Activated CD4-positive, alpha-beta memory T cell treated with anti-CD3 and anti-CD28 coated beads for 36 hours (primary cell): ENCODE results near the gene FBN2. TPM values are rescaled to one million over a fixed set of nuclear protein-coding genes. Genes with fewer than 3 reads are reported as not detected.
"Not testable (repeated sequence)": the region's sequence is repeated elsewhere in the genome, so short reads cannot be mapped to it uniquely, and the experiment has no call there.

ENCODE experiments used
- CTCF ChIA-PET: fragments of 350-600 bp; sonication (Branson Sonifier 250); formaldehyde crosslinking; loops from one replicate; lab custom pipeline; 2021; ENCODE audit warnings: antibody characterized with exemption, inconsistent platforms; lab: Charles Lee
- POLR2A ChIA-PET: fragments of 350-600 bp; sonication (Branson Sonifier 250); formaldehyde crosslinking; loops from one replicate; lab custom pipeline; 2021; ENCODE audit warnings: antibody characterized with exemption; lab: Charles Lee
- DNase-seq: peaks from one replicate; pipeline ENCODE4 v3.0.0-alpha.2; 2020
- H3K27ac Mint-ChIP-seq: one replicate; pipeline ENCODE4 v1.8.0; 2021; ENCODE audit warnings: mixed read lengths
- H3K27me3 Mint-ChIP-seq: one replicate; pipeline ENCODE4 v1.8.0; 2021; ENCODE audit warnings: mixed read lengths
- H3K36me3 Mint-ChIP-seq: one replicate; pipeline ENCODE4 v1.8.0; 2021; ENCODE audit warnings: mixed read lengths
- H3K4me1 Mint-ChIP-seq: one replicate; pipeline ENCODE4 v1.8.0; 2021; ENCODE audit warnings: low read depth, mixed read lengths
- H3K4me3 Mint-ChIP-seq: one replicate; pipeline ENCODE4 v1.8.0; 2021; ENCODE audit warnings: mild to moderate bottlenecking, mixed read lengths
- H3K9me3 Mint-ChIP-seq: one replicate; pipeline ENCODE4 v1.8.0; 2021; ENCODE audit warnings: mixed read lengths
- intact Hi-C: fragments of 100-400 bp; cut with micrococcal nuclease; formaldehyde crosslinking; loops from one replicate; pipeline ENCODE4 v1.15.1; 2023
- total RNA-seq, 2 experiments: library from RNA; stranded (reverse); gene quantifications; one replicate each; pipeline ENCODE4 v1.2.3, GENCODE V29; 2021

FBN2 gene
- total RNA-seq, 2 experiments from 2014 or later = not detected

DNA sequence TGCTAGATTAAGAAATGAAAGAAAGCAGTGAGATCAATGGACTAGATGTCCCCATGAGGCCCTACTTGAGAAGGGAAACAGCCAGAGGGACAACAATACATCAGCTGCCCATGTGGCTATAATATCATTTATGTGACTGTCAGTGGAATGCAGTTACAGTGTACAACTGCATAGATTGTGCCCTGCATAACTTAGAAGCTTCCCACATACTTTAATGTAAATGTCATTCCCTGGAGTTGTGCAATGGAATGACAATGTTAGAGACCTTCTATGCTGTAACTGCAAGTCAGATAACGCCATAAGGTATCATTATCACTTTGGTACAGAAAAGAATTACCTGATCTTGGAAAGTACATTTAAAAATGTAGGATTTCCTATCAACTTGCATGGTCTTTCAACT lies 67.4 kb downstream of the FBN2 start:
- intact Hi-C loops = no loop called here
- no peaks in the 10 kb centered on the region for H3K27me3 Mint-ChIP-seq

DNA sequence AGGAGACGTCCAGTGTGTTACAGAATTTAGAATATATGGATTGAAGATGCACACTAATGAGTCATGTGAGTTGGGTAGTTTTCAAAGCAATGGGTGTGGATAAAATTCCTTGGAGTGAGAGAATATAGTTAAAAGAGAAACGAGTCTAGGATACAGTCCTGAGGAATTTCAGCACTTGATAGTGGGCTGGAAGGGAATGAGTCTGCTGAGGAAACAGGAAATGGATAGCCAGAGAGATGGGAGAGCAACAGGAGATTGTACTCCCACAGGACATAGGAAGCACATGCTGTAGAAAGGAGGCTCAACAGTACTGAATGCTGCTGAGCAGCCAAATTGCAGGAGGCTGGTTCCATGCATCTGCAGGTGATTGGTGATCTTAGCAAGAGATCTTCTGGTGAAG lies 68.1 kb downstream of the FBN2 start:
- CTCF ChIA-PET = no interaction called here

More for the DNA sequence above, 67.4 kb downstream of the FBN2 start:
- POLR2A ChIA-PET = no interaction called here
- Mint-ChIP-seq H3K36me3 (no peaks in the 10 kb centered on the region), H3K4me1 (no peaks in the 10 kb centered on the region), H3K9me3 (no peaks in the 10 kb centered on the region), H3K27ac (no peak overlapping the region), H3K4me3 (no peak overlapping the region)
- CTCF ChIA-PET = no interaction called here
- DNase-seq = no peak

DNA sequence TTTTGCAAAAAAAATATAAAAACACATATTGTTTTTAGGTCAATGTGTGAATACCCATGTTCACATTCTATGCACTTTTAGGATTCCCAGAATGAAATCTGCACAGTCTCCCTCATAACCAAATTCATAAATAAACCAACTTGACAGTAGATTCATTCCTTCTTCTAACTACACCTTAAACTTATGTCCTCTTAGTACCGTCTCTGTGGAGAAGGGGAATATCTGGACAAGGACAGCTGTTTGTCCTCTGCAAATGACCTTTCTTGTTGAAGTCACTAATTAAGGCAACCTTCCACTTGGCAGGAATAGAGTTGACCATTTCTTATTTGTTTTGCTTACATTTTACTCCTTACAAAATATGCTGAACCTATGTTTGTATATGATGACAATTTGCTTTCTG lies 71.1 kb downstream of the FBN2 start:
- intact Hi-C loops = no loop called here
- no peaks in the 10 kb centered on the region for H3K9me3 Mint-ChIP-seq
- no peaks in the 10 kb centered on the region for H3K27me3 Mint-ChIP-seq
- H3K4me3 Mint-ChIP-seq = no peak overlapping the region
- no peaks in the 10 kb centered on the region for H3K36me3 Mint-ChIP-seq
- DNase-seq = no peak
- ChIA-PET CTCF (no interaction called here), POLR2A (no interaction called here)
- no peaks in the 10 kb centered on the region for H3K4me1 Mint-ChIP-seq
- no peak overlapping the region for H3K27ac Mint-ChIP-seq

More for the DNA sequence above, 68.1 kb downstream of the FBN2 start:
- Mint-ChIP-seq H3K4me1 (no peaks in the 10 kb centered on the region), H3K27ac (no peak overlapping the region), H3K4me3 (no peak overlapping the region), H3K27me3 (no peaks in the 10 kb centered on the region), H3K36me3 (no peaks in the 10 kb centered on the region), H3K9me3 (no peaks in the 10 kb centered on the region)
- POLR2A ChIA-PET = interaction anchor here (0.6 kb wide), 1 partner anchor 13 kb away, joined by 3 read pairs; no protein-coding TSS in a partner anchor
- no peak for DNase-seq
- intact Hi-C loops = no loop called here

DNA sequence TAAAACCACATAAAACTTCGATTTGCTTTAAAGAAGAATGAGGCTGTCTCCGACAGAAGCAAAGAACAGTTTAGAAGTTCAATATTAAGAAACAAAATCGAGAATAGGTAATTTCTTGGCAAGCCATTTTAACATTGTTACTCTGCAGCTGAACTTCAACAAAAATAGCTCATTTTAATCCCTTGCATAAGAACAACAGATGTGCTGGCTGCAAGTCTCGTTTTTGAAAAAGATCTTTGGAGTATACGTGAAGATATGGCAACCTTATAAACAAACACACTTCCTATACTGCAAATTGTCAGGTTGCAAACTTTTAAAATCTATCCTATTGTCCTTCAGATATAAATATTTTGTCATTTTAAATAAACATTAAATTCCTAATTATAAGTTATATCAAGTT lies 71.5 kb downstream of the FBN2 start:
- no peak for DNase-seq
- H3K27me3 Mint-ChIP-seq = no peaks in the 10 kb centered on the region
- no peak overlapping the region for H3K4me3 Mint-ChIP-seq
- no peaks in the 10 kb centered on the region for H3K4me1 Mint-ChIP-seq
- H3K27ac Mint-ChIP-seq = no peak overlapping the region
- ChIA-PET POLR2A (no interaction called here), CTCF (no interaction called here)
- H3K9me3 Mint-ChIP-seq = no peaks in the 10 kb centered on the region
- no peaks in the 10 kb centered on the region for H3K36me3 Mint-ChIP-seq
- intact Hi-C loops = no loop called here

DNA sequence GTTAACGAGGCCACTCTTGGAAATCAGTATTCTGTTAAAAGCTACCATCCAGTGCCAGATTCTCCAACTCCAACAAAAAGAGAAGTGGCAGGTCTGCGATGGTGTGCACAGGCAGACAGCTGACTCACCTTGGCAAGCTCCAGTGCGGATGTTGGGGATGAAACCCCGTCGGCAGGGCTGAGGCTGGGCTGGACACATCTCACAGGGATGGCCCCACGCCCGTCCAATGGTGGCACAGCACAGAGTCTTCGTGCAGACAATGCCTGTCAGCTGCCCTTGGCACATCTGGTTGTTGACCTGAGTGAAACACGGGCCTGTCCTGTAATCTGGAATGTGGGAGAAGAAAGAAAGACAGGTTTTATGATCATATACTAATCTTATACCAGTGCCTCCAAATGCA lies 73.4 kb downstream of the FBN2 start:
- no peaks in the 10 kb centered on the region for H3K36me3 Mint-ChIP-seq
- no peak for DNase-seq
- no peak overlapping the region for H3K4me3 Mint-ChIP-seq
- no peaks in the 10 kb centered on the region for H3K4me1 Mint-ChIP-seq
- peaks cover 5% of the 10 kb centered on the region for H3K9me3 Mint-ChIP-seq
- POLR2A ChIA-PET = no interaction called here
- CTCF ChIA-PET = no interaction called here
- no peaks in the 10 kb centered on the region for H3K27me3 Mint-ChIP-seq
- intact Hi-C loops = no loop called here
- H3K27ac Mint-ChIP-seq = no peak overlapping the region

DNA sequence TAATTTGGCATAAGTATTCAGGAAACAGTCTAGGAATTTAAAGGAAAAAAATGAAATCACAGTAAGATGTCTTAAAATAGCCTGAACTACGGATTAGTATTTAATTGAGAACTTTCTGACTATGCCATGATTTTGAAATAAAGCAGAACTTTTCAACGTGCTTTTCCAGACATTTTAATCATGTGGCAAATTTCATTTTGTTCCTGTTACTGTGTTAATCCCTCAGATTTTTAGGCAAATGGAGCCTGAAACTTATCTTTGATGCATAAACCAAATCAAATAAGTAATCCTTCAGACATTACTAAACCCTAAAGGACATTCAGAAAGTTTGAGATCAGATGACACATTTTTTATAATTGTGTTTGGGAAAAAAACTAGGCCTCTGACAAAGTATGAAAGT lies 75.7 kb downstream of the FBN2 start:
- no peaks in the 10 kb centered on the region for H3K4me1 Mint-ChIP-seq
- DNase-seq = no peak
- no peak overlapping the region for H3K27ac Mint-ChIP-seq
- ChIA-PET POLR2A (no interaction called here), CTCF (no interaction called here)
- no peaks in the 10 kb centered on the region for H3K36me3 Mint-ChIP-seq
- peaks cover 12% of the 10 kb centered on the region for H3K9me3 Mint-ChIP-seq
- intact Hi-C loops = no loop called here
- no peaks in the 10 kb centered on the region for H3K27me3 Mint-ChIP-seq
- no peak overlapping the region for H3K4me3 Mint-ChIP-seq

DNA sequence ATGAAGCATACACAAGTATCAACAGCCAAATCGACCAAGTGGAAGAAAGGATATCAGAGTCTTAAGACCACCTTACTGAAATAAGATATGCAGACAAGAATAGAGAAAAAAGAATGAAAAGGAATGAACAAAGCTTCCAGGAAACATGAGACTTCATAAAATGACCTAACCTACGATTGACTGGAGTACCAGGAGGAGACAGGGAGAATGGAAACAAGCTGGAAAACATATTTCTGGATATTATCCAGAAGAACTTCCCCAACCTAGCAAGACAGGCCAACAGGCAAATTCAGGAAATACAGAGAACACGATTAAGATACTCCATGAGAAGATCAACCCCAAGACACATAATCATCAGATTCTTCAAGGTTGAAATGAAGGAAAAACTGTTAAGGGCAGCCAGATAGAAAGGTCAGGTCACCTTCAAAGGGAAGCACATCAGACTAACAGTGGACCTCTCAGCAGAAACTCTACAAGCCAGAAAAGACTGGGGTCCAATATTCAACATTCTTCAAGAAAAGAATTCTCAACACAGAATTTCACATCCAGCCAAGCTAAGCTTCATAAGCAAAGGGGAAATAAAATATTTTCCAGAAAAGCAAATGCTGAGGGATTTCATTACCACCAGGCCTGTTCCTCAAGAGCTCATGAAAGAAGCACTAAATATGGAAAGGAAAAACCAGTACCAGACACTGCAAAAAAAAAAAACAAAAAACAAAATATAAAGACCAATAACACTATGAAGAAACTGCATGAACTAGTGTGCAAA lies 80.7 kb downstream of the FBN2 start:
- H3K4me1 Mint-ChIP-seq, intact Hi-C loops, POLR2A ChIA-PET, H3K27me3 Mint-ChIP-seq, DNase-seq, H3K27ac Mint-ChIP-seq, H3K4me3 Mint-ChIP-seq, H3K36me3 Mint-ChIP-seq, CTCF ChIA-PET: not testable (repeated sequence)
- H3K9me3 Mint-ChIP-seq = peaks cover 12% of the 10 kb centered on the region

DNA sequence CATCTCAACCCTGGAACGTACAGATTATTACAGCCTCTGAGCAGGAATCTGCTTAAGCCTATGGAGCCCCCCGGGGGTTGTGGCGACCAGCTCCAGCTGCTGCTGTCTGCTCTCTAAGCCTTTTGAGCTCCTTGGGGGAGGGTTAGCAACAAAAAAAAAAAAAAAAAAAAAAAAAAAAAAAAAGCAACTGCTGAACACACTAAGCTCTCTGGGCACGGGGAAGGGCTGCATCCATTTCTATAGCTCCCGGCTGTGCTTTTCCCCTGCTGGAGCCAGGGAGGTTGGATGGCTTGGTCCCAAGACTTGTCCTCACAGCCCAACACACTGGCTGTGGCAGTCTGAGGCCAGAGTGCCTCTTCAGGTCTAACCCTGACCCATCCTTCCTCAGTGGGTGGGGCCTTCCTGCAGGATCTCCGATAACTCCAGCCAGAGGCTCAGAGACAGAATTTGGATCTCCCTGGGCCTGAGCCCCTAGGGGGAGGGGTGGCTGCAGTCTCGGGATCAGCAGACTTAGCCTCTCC lies 82.1 kb downstream of the FBN2 start:
- intact Hi-C loops = no loop called here
- Mint-ChIP-seq H3K27ac (no peak overlapping the region), H3K9me3 (peaks cover 12% of the 10 kb centered on the region), H3K27me3 (no peaks in the 10 kb centered on the region), H3K4me3 (no peak overlapping the region), H3K36me3 (no peaks in the 10 kb centered on the region), H3K4me1 (no peaks in the 10 kb centered on the region)
- CTCF ChIA-PET = no interaction called here
- POLR2A ChIA-PET = no interaction called here
- DNase-seq = no peak

DNA sequence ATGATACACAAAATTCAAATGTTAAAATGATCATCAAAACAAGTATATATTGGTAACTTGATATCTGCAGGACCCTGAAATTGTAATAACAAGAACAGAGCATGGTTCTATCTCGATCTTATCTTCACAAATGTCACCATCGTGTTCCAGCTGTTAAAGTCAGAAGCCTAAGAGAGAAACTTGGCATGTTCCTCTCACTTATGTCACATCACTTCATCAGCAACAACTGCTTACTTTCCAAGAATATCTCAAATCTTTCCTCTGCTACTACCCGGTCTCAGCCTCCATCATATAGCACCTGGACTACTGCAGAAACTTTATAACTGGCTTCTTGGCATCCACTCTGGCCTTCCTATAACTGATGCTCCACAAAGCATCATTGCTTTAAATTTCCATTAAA lies 84.9 kb downstream of the FBN2 start:
- intact Hi-C loops = no loop called here

DNA sequence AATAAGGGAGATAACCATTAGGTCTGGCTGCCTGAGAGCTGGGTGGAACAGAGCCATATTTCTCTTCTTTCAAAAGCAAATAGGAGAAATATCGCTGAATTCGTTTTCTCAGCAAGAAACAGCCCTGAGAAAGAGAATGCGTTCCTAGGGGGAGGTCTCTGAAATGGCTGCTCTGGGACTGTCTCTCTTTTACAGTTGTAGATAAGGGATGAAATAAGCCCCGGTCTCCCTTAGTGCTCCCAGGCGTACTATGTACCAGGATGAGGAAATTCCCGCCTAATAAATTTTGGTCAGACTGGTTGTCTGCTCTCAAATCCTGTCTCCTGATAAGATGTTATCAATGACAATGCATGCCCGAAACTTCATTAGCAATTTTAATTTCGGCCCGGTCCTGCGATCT lies 90.8 kb downstream of the FBN2 start:
- peaks cover 27% of the 10 kb centered on the region for H3K9me3 Mint-ChIP-seq

More for the DNA sequence above, 84.9 kb downstream of the FBN2 start:
- DNase-seq = no peak
- CTCF ChIA-PET = no interaction called here
- Mint-ChIP-seq H3K4me1 (no peaks in the 10 kb centered on the region), H3K36me3 (no peaks in the 10 kb centered on the region), H3K27ac (no peak overlapping the region), H3K9me3 (peaks cover 10% of the 10 kb centered on the region), H3K27me3 (no peaks in the 10 kb centered on the region), H3K4me3 (no peak overlapping the region)
- POLR2A ChIA-PET = no interaction called here

DNA sequence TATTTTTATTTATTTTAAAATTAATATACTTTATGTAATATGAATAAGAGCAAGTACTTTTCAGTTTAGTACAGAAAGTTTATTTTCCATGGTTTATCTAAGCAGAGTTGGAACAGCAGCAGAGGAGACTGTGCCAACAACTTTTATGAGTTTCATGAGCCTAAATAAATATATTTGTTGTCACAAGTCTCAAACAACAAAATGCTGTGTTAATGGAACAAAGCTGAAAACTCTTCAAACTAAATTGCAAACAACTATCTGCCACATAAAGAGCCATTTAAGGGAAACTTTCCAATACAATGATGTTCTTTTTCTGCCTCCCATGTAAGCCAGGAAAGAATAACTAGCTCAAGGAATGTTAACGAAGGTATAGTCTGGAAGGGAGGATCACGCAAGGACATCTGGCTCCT lies 96.1 kb downstream of the FBN2 start:
- POLR2A ChIA-PET = no interaction called here
- intact Hi-C loops = no loop called here
- no peaks in the 10 kb centered on the region for H3K36me3 Mint-ChIP-seq
- H3K27me3 Mint-ChIP-seq = no peaks in the 10 kb centered on the region
- H3K9me3 Mint-ChIP-seq = peaks cover 5% of the 10 kb centered on the region
- no peaks in the 10 kb centered on the region for H3K4me1 Mint-ChIP-seq
- no peak overlapping the region for H3K27ac Mint-ChIP-seq
- CTCF ChIA-PET = no interaction called here
- no peak for DNase-seq
- H3K4me3 Mint-ChIP-seq = no peak overlapping the region

More for the DNA sequence above, 90.8 kb downstream of the FBN2 start:
- POLR2A ChIA-PET, H3K4me1 Mint-ChIP-seq, H3K27ac Mint-ChIP-seq, DNase-seq, CTCF ChIA-PET, H3K4me3 Mint-ChIP-seq, intact Hi-C loops, H3K36me3 Mint-ChIP-seq, H3K27me3 Mint-ChIP-seq: not testable (repeated sequence)

DNA sequence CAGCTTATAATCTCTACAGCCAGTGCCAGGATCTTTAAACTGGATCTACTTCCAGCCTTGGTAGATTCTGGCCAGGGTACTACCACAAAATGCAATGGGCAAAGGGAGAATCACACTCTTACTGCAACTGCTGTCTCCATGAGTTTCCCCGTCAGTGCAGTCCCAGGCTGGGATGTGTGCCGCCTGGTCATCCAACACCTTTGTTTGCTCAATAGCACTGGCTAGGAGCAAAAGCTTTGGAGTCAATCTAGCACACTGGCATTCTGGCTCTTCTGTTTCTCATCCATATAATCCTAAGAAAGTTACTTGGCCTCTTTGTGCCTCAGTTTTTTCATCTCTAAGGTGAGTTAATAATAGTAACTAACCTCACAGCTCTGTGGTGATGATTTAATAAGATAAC lies 96.9 kb downstream of the FBN2 start:
- DNase-seq = no peak
- intact Hi-C loops = no loop called here
- Mint-ChIP-seq H3K27me3 (no peaks in the 10 kb centered on the region), H3K36me3 (no peaks in the 10 kb centered on the region), H3K27ac (no peak overlapping the region), H3K4me3 (no peak overlapping the region), H3K9me3 (peaks cover 2% of the 10 kb centered on the region), H3K4me1 (no peaks in the 10 kb centered on the region)
- ChIA-PET POLR2A (no interaction called here), CTCF (no interaction called here)

DNA sequence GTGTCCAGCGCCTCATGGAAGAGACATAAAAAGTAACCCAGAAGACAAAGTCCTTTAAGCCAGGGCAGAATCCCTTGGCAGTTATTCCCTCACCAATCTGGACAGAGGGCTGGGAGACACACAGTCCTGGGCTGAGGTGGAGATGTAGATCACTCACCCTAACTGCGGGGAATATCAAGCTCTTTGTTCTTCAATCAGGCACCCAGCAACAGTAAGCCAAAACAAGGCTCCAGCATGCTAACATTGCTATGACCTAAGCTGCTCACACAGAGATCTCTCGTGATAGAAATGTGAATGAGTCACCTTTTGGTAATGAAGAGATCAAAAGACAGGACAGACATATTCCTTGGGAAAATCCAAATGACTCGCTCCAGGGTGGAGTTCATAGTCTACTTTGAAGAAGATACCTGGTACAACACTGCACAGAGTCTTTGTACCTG lies 101.3 kb downstream of the FBN2 start:
- Mint-ChIP-seq H3K27me3 (no peaks in the 10 kb centered on the region), H3K27ac (no peak overlapping the region), H3K36me3 (no peaks in the 10 kb centered on the region), H3K4me1 (no peaks in the 10 kb centered on the region), H3K4me3 (no peak overlapping the region), H3K9me3 (no peaks in the 10 kb centered on the region)
- intact Hi-C loops = no loop called here
- POLR2A ChIA-PET = no interaction called here
- no peak for DNase-seq
- CTCF ChIA-PET = no interaction called here
